Mammary epithelial cell (primary cell): ENCODE results near the gene NOA1.

Experiments
- CTCF ChIP-seq, 2 donors: IDR thresholded peaks in 1 of 2; conservative IDR thresholded peaks in 1 of 2; 2 replicates each; pipeline ENCODE4 v1.5.1; 2011 to 2012; ENCODE audit warnings: inconsistent platforms in 2 of 2, low read length in 2 of 2, mild to moderate bottlenecking in 2 of 2, control low read depth in 1 of 2, low read depth in 1 of 2; ENCODE audit not compliant: insufficient read depth in 1 of 2; ENCODE audit errors: extremely low read depth in 1 of 2
- EZH2 ChIP-seq: IDR thresholded peaks from 2 replicates; pipeline ENCODE4 v1.6.1; 2012; ENCODE audit warnings: low read length, inconsistent platforms, borderline replicate concordance

- TF ChIP-seq CTCF (conservative IDR thresholded peaks at IDR 0.05 in 1 of 2, IDR thresholded peaks at IDR 0.05 in 1 of 2; ENCODE audit: extremely low read depth in 1 of 2, insufficient read depth in 1 of 2, low read depth in 1 of 2, low read length in 2 of 2) (no peak), EZH2 (no peak)
Measured at GRCh38 chr4:56978750-56979303, 1.4 kb upstream of the NOA1 start, which contains the start of gene POLR2B.
